OCI-LY1 (cell line): ENCODE data around the gene FLACC1.

Source experiments
- H2AFZ ChIP-seq: fragments of 200-600 bp; sonication (generic), shearing (Covaris generic); 2 replicates; pipeline ENCODE4 v1.6.0; 2014; ENCODE audit warnings: antibody characterized with exemption, mild to moderate bottlenecking, low read length
- H3F3A ChIP-seq: fragments of 200-600 bp; sonication (generic), shearing (Covaris generic); 2 replicates; pipeline ENCODE4 v1.6.0; 2014; ENCODE audit warnings: mild to moderate bottlenecking, antibody characterized with exemption, low read length, moderate library complexity; ENCODE audit not compliant: insufficient read depth
- H3K27ac ChIP-seq: fragments of 200-600 bp; sonication (generic); 2 replicates; pipeline ENCODE4 v1.5.1; 2014; ENCODE audit warnings: low read length, mixed run types, mild to moderate bottlenecking, low read depth; ENCODE audit not compliant: poor library complexity, severe bottlenecking
- H3K27me3 ChIP-seq: fragments of 200-600 bp; sonication (generic); 2 replicates; pipeline ENCODE4 v1.6.0; 2014; ENCODE audit warnings: antibody characterized with exemption, mild to moderate bottlenecking, low read length, moderate library complexity; ENCODE audit not compliant: insufficient read depth
- H3K36me3 ChIP-seq: fragments of 200-600 bp; sonication (generic); 2 replicates; pipeline ENCODE4 v1.6.1; 2014; ENCODE audit warnings: mild to moderate bottlenecking, antibody characterized with exemption, low read length, moderate library complexity, mixed read lengths; ENCODE audit not compliant: insufficient read depth
- H3K4me1 ChIP-seq: fragments of 200-600 bp; sonication (generic); 2 replicates; pipeline ENCODE4 v1.5.1; 2014; ENCODE audit warnings: mild to moderate bottlenecking, low read length, moderate library complexity; ENCODE audit not compliant: insufficient read depth, severe bottlenecking
- H3K4me2 ChIP-seq: fragments of 200-600 bp; sonication (generic), shearing (Covaris generic); 2 replicates; pipeline ENCODE4 v1.6.1; 2014; ENCODE audit warnings: low read length
- H3K4me3 ChIP-seq: fragments of 200-600 bp; sonication (generic); 2 replicates; pipeline ENCODE4 v1.5.1; 2014; ENCODE audit warnings: low read length, low read depth, mild to moderate bottlenecking, mixed read lengths; ENCODE audit not compliant: poor library complexity, severe bottlenecking
- H3K79me2 ChIP-seq: fragments of 200-600 bp; shearing (Covaris generic); 2 replicates; pipeline ENCODE4 v1.6.1; 2016; ENCODE audit warnings: mixed run types, low read length, mixed read lengths; ENCODE audit not compliant: insufficient read depth
- H3K9ac ChIP-seq: fragments of 200-600 bp; sonication (generic), shearing (Covaris generic); 2 replicates; pipeline ENCODE4 v1.6.1; 2014; ENCODE audit warnings: mild to moderate bottlenecking, low read length, mixed read lengths
- H3K9me2 ChIP-seq: fragments of 200-600 bp; sonication (generic), shearing (Covaris generic); 2 replicates; pipeline ENCODE4 v1.6.1; 2014; ENCODE audit warnings: low read depth, mild to moderate bottlenecking, low read length, mixed read lengths
- H3K9me3 ChIP-seq: fragments of 200-600 bp; shearing (Covaris generic); 2 replicates; pipeline ENCODE4 v1.6.1; 2014; ENCODE audit warnings: low read length, mixed read lengths
- H4K20me1 ChIP-seq: fragments of 200-600 bp; sonication (generic), shearing (Covaris generic); 2 replicates; pipeline ENCODE4 v1.6.0; 2016; ENCODE audit warnings: mild to moderate bottlenecking, low read length; ENCODE audit not compliant: insufficient read depth
- CTCF ChIP-seq: fragments of 200-600 bp; sonication (generic), shearing (Covaris generic); IDR thresholded peaks from 2 replicates; pipeline ENCODE4 v1.5.1; 2017; ENCODE audit warnings: mild to moderate bottlenecking, antibody characterized with exemption, low read length, moderate library complexity, mixed read lengths
- EZH2 ChIP-seq: fragments of 200-600 bp; sonication (generic), shearing (Covaris generic); IDR thresholded peaks from 2 replicates; pipeline ENCODE4 v1.8.0; 2017; ENCODE audit warnings: borderline replicate concordance, mixed run types, mild to moderate bottlenecking, antibody characterized with exemption, low read length, moderate library complexity, mixed read lengths

FLACC1 gene

GRCh38 chr2:201264472-201265173 is 92.5 kb downstream of the FLACC1 start:
- no peak overlapping the region for H3K27ac ChIP-seq
- H3K9ac ChIP-seq, result no peak overlapping the region
- H4K20me1 ChIP-seq, result no peaks in the 10 kb centered on the region
- peaks cover 51% of the 10 kb centered on the region for H3K79me2 ChIP-seq
- H3K36me3 ChIP-seq, result peaks cover 33% of the 10 kb centered on the region
- peaks cover 44% of the 10 kb centered on the region for H3K4me1 ChIP-seq
- no peaks in the 10 kb centered on the region for H3K9me2 ChIP-seq
- H3K4me2 ChIP-seq, result no peak overlapping the region
- H3K27me3 ChIP-seq, result no peaks in the 10 kb centered on the region
- H3K4me3 ChIP-seq, result no peak overlapping the region
- no peaks in the 10 kb centered on the region for H3F3A ChIP-seq
- H3K9me3 ChIP-seq, result no peaks in the 10 kb centered on the region
- TF ChIP-seq CTCF, result no peak
- no peak for TF ChIP-seq EZH2
- H2AFZ ChIP-seq, result no peak overlapping the region

GRCh38 chr2:201263779-201264178 is 93.4 kb downstream of the FLACC1 start:
- no peaks in the 10 kb centered on the region for H3K9me2 ChIP-seq
- peaks cover 26% of the 10 kb centered on the region for H3K36me3 ChIP-seq
- H4K20me1 ChIP-seq, result no peaks in the 10 kb centered on the region
- no peak overlapping the region for H3K9ac ChIP-seq
- H3K79me2 ChIP-seq, result peaks cover 50% of the 10 kb centered on the region
- no peak overlapping the region for H2AFZ ChIP-seq
- no peaks in the 10 kb centered on the region for H3K9me3 ChIP-seq
- TF ChIP-seq EZH2 (no peak), CTCF (no peak)
- no peaks in the 10 kb centered on the region for H3K27me3 ChIP-seq
- no peak overlapping the region for H3K4me3 ChIP-seq
- no peak overlapping the region for H3K27ac ChIP-seq
- H3F3A ChIP-seq, result no peaks in the 10 kb centered on the region; the same call in 1 of the 2 replicates
- peaks cover 52% of the 10 kb centered on the region for H3K4me1 ChIP-seq
- peak overlapping the region; percentile 70; the same call in 1 of the 2 replicates for H3K4me2 ChIP-seq

- H3K27ac ChIP-seq, result no peak overlapping the region
- TF ChIP-seq CTCF, result no peak; the same call in 1 of the 2 replicates
- H4K20me1 ChIP-seq, result no peaks in the 10 kb centered on the region
- H3K9ac ChIP-seq, result peak overlapping the region; percentile 32; the same call in 1 of the 2 replicates
- no peaks in the 10 kb centered on the region for H3K9me2 ChIP-seq
- H3F3A ChIP-seq, result no peaks in the 10 kb centered on the region; the same call in 1 of the 2 replicates
- no peak overlapping the region for H2AFZ ChIP-seq
- H3K4me3 ChIP-seq, result peak overlapping the region; percentile 49
- H3K27me3 ChIP-seq, result no peaks in the 10 kb centered on the region
- peaks cover 50% of the 10 kb centered on the region for H3K79me2 ChIP-seq
- peaks cover 15% of the 10 kb centered on the region for H3K36me3 ChIP-seq
- H3K4me2 ChIP-seq, result peak overlapping the region; percentile 70
- H3K4me1 ChIP-seq, result peaks cover 63% of the 10 kb centered on the region
- no peaks in the 10 kb centered on the region for H3K9me3 ChIP-seq
These were observed 94.4 kb downstream of the FLACC1 start for GRCh38 chr2:201262718-201263117.
